Stimulated activated CD8-positive, alpha-beta memory T cell treated with anti-CD3 and anti-CD28 coated beads, Interleukin-4, amount 100 ng/mL, for 1 hour (primary cell): Measurements from ENCODE around the gene FKBP11.
"Not testable (repeated sequence)": the region's sequence is repeated elsewhere in the genome, so short reads cannot be mapped to it uniquely, and the experiment has no call there.

ENCODE experiments used
- DNase-seq, 2 donors: peaks; one replicate each; pipeline ENCODE4 v3.0.0-alpha.2; 2020; ENCODE audit warnings: low read depth in 2 of 2, low spot score in 1 of 2

The FKBP11 gene

DNA sequence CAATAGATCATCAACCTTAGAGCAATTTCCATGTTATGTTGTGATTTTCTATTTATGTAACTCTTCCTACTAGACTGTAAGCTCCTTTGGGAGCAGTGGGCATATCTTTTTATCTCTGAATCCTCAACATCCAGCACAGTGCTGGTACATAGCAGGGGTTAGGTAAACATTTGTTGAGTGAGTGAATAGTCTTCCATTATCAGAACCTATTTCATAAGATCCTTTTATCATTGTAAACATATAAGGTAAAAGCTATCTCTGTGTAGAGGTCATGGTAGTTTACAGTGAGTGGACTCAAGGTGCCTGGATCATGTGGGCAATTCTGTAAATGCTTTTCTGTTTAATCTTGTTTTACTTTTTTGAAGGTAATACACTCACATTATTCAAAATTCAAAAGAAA is 15.1 kb downstream of the FKBP11 start:
- DNase-seq = no peak

GRCh38 chr12:48909698-48910097 is 15.6 kb downstream of the FKBP11 start:
- DNase-seq = not testable (repeated sequence)

- no peak for DNase-seq
These were observed 18.0 kb downstream of the FKBP11 start for GRCh38 chr12:48907245-48907644.

DNA sequence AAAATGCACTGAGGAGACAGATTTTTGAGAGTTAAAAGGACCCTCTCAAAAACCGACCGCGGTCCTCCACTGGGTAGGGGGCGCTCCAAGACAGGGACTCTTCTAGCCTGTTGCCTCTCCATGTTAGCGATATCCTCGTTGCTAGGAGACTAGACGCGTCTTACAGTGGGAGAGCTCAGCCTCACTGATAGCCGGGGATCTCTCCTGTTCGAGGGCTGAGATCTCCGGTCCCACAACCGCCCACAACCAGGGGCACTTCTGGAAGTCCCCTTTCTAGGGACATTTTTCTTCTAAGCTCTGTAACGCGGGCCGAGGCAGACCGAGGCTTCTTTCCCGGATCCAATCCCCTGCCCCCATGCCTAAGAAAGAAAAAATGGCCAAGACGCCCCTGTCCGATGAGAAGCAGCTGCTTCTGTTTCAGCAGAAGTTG is 21.3 kb downstream of the FKBP11 start:
- peak; percentile 60 to 69 for DNase-seq

GRCh38 chr12:48903363-48903981 is 21.8 kb downstream of the FKBP11 start:
- DNase-seq = no peak

DNA sequence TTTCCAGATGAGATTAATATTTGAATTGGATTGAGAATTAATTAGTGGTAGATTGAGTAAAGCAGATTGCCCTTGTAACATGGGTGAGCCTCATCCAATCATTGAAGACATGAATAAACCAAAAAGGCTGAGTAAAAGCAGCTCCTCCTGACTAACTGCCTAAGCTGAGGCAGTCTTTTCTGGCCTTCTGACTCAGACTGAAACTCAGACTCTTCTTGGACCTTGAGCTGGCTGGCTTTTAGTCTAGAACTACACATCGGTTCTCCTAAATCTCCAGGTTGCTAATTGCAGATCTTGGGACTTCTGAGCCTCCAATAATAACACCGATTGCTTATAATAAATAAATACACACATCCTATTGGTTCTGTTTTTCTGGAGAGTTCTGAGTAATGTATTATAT is 24.0 kb downstream of the FKBP11 start:
- DNase-seq = no peak

GRCh38 chr12:48899651-48900050 is 25.6 kb downstream of the FKBP11 start:
- DNase-seq = no peak

DNA sequence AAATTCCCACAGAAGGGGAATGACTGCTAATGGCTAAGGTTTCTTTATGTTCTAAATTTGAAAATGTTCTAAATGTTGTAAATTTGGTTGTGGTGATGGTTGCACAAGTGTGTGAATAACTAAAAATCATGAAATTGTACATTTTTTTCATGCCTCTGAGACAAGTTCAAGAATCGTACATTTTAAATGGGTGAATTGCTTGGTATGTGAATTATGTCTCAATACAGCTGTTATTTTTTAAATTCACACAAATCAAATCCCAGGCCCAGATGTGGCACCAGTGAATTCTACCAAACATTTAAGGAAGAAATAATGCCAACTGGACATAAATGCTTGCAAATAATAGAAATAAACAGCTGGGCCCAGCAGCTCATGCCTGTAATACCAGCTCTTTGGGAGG is 31.0 kb downstream of the FKBP11 start:
- no peak for DNase-seq

DNA sequence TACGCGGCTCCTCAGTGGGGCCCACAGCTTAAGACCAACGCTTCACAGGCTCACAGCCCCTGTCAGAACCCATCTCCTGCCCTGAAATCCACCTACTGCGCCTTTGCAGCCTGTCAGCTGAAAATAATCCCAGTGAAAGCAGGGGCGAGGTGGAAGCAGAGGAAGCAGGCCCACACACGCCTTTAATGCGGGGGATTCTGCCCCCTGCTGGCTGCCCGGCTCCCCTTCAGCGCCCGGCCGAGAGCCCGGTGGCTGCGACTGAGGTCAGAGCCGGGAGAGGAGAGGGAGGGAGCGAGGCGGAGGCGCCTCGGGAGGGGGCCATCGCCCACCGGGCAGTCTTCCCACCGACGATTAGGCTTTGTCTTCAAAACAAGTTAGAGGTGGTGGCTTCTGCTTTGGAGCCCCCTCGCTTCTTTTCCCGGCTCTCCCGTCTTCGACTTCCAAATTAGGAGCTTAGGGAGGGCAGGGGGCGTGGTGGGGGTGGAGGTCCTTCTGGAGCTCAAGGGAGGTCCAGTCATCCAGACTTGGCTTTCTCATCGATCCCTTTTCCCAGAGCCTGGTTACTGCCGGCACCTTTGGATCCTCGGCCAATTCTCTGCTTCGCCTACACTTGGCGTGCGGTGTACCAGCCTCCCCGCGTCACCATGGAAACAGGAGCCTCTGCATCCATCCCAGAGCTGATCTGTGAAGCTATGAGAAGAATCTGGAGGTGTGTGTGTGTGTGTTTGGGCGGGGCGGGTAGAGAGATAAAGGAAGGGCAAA is 34.5 kb downstream of the FKBP11 start:
- peak; percentile 21 to 55 for DNase-seq

GRCh38 chr12:48889679-48890078 is 35.6 kb downstream of the FKBP11 start:
- DNase-seq = no peak

GRCh38 chr12:48883305-48884161 is 41.8 kb downstream of the FKBP11 start:
- DNase-seq = no peak

DNA sequence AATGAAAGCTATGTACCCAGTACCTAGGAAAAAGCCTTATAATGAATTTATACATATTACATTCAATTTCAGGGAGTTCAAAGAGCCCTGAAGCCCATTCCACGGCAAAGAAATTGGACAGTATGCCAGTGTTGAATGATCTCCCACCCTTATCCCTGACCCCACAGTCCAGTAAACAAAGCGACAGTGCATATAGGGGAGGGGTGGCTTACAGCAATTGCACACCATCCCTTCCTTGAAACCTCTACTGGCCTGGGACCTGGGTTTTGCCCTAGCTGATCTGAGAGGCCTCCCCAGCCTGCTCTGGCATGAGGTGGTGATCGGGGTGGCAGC is 42.4 kb downstream of the FKBP11 start:
- no peak for DNase-seq

- DNase-seq = no peak
These were observed 43.0 kb downstream of the FKBP11 start for GRCh38 chr12:48882315-48882687.

DNA sequence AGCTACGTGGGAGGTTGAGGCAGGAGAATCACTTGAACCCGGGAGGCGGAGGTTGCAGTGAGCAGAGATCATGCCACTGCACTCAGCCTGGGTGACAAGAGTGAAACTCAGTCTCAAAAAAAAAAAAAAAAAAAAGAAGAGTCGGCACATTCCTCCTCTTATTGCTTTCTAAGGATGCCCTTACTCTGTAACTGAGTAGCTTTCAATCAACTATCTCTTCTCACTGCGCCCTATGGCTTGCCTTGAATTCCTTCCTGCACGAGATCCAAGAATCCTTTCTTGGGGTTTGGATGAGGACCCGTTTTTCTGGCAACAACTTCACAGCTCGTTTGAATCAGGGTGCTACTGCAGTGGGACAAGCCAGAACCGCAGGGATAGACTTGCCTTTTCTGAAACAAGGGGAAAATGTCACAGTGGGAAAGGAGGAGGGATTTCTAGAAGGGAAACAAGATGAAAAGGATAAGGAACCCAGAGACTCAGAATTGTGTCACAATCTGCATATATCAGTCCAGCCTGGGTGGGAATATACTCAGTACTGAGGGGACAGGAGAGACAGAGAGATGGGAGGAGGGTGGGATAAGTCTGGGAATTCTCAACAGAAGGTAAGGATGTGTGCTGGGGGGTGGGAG is 43.5 kb downstream of the FKBP11 start:
- DNase-seq = no peak

- no peak for DNase-seq
These were observed 44.6 kb downstream of the FKBP11 start for GRCh38 chr12:48880647-48881046.

GRCh38 chr12:48878548-48878947 is 46.7 kb downstream of the FKBP11 start:
- DNase-seq = no peak

DNA sequence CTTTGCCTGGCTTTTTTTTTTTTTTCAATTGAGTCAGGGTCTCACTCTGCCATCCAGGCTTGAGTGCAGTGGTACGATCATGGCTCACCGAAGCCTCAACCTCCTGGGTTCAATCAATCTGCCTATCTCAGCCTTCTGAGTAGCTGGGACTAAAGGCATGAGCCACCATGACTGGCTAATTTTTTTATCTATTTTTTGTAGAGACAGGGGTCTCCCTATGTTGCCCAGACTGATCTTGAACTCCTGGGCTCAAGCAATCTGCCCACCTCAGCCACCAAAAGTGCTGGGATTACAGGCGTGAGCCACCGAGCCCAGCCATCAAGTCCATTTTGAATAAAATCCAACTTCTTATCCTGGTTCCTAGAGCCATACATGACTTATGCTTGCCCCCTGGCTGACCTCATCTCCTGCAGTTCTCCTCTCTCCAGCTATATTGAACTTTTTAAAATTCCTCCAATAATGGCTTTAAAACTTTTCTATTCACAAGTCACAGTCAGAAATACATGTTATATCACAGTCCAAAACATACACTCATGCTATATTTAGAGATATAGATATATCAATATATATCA is 49.3 kb downstream of the FKBP11 start:
- no peak for DNase-seq

DNA sequence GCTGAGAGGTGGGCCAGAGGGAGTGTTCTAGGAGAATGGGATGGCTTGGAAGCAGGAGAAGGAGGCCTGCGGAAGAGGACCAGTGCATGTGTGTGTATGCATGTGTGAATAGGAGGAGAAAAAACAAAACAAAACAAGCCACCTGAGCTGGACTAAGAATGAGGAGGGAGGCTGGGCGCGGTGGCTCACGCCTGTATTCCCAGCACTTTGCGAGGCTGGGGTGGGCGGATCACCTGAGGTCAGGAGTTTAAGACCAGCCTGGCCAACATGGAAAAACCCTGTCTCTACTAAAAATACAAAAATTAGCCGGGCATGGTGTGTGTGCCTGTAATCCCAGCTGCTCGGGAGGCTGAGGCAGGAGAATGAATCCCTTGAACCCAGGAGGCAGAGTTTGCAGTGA is 51.8 kb downstream of the FKBP11 start:
- not testable (repeated sequence) for DNase-seq

GRCh38 chr12:48873096-48873495 is 52.2 kb downstream of the FKBP11 start:
- DNase-seq = no peak
